GM21447 (cell line): Measurements from ENCODE around the gene IRX4.

Source experiments
- ATAC-seq: cut with Tn5 transposase; IDR thresholded peaks from one replicate; pipeline ENCODE4 v1.9.1; 2021; ENCODE audit not compliant: unreplicated experiment

The IRX4 gene

DNA sequence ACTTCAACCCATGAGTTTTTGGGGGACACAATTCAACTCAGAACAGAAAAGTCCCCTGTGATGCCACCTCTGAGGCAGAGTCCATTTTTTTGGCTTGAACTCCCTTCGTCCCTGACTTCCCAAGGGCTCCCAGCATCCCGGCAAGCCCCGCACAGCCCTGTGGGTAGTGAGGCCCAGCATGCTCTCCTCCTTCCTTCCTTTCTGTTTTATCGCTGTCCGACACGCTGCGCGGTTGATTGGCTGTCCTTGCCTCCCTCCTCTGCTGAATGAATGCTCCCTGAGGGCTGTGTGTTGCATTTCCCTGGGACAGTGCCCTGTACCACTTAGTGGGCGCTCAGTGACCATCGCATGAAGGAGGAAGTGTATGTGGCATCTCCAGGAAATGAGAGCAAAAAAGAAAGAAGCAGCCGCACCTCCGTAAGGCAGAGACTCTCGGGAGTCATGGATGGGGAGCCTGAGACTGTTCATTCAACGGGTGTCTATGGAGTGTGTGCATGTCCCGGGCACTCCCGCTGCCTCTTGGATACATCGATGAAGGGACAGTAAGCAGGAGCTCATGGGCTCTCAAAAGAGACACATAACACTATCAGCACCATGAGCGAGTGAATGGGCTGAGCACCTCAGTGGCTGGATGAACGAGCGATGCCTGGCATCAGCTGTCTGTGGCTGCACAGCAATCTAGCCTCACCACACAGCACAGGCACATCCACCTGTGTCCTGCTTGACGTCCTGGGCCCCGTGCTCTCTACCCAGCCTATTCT, 10.1 kb upstream of the IRX4 start:
- no peak for ATAC-seq

DNA sequence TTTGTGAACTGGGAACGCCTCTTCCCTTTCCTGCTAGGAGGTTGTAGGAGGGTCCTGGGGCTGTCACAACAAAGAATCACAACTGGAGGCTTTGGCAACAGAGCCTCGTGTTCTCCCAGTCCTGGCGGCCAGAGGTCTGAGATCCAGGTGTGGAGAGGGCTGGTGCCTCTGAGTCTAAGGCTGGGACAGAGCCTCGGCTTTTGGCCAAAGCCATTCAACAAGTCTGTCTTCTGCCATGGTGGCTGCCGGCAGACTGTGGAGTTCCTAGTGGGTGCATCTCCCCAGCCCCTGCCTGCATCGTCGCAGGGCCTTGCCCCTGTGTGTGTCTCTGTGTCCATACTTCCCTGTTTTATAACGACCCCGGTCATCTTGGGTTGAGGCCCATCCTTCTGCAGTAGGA, 9.5 kb upstream of the IRX4 start:
- ATAC-seq = no peak

- no peak for ATAC-seq
Observed at GRCh38 chr5:1891391-1891790, 8.7 kb upstream of the IRX4 start.

GRCh38 chr5:1890296-1890695, 7.6 kb upstream of the IRX4 start:
- ATAC-seq = no peak

GRCh38 chr5:1889321-1890065, 6.8 kb upstream of the IRX4 start:
- no peak for ATAC-seq

- no peak for ATAC-seq
Observed at GRCh38 chr5:1888541-1889251, 6.0 kb upstream of the IRX4 start.

- ATAC-seq = no peak
Observed at GRCh38 chr5:1887588-1888360, 5.0 kb upstream of the IRX4 start.

- ATAC-seq = no peak
Observed at GRCh38 chr5:1886846-1887587, 4.3 kb upstream of the IRX4 start.

- ATAC-seq = no peak
Observed at GRCh38 chr5:1885868-1886845, 3.4 kb upstream of the IRX4 start.

- no peak for ATAC-seq
Observed at GRCh38 chr5:1885404-1885755, 2.7 kb upstream of the IRX4 start.

DNA sequence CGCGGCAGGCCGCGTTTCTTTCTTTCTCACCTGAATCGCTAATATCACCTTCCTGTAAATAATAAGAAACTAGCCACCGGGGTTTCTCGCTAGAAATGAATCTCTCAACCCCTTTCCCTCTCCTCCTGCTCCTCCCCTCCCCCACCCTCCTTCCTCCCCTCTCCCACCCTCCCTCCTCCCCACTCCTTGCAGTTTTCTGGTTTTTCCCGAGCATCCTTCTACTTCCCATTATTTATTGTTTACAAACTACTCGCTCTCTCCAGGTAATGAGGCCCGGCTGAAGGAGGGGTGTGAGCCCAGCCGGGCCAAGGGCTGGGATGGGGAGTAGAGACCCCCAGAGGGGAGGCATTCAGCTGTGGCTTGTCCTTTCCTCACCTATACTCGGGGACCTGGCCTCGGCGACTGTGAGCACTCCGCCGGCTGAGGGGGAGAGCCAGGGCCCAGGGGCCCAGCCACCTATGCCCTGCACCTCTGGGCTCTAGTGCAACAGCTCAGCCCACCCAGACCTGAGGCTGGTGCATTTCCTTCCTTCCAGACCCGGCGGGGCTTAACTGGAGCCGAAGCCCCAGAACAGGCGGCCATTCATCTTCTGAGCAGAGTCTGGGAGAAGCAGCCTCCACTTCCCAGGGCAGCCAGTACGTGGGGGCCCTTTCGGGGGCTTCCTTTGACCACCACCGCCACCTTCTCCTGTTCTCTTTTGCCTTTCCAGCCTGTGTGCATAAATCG, 2.1 kb upstream of the IRX4 start:
- ATAC-seq = no peak

DNA sequence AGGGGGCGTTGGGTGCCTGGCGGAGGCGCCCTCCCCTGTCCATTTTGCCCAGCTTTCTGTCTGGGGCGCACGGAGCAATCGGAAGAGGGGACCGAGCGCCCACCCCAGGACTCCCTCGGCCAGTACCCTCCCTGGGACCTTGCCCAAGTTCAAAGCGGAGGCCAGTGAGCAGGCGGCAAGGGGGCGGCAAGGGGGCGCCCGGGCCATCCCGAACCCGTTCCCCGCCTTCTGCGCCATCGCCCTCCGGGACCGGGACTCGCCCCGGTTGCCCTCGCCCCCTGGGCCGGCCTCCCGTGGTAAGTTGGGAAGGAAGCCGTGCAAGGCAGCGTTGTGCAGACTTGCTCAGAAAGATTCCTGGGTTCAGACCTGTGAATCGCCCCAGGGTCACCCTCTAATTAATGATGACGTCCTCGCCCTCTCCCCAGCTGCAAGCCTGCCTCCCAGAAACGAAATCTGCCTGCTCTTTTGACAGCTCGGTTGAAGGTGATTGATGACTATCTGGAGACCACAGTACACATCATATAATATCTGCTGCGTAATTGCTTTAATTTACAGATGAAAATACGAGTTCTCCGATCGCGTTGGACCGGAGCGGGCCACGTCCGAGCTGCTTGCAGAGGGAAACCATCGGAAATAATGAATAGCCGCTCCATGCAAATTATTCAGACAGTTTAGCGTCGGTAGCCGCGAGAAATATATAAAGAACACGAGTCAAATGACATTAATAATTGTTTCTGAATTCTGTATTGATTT, 1.4 kb upstream of the IRX4 start:
- no peak for ATAC-seq

DNA sequence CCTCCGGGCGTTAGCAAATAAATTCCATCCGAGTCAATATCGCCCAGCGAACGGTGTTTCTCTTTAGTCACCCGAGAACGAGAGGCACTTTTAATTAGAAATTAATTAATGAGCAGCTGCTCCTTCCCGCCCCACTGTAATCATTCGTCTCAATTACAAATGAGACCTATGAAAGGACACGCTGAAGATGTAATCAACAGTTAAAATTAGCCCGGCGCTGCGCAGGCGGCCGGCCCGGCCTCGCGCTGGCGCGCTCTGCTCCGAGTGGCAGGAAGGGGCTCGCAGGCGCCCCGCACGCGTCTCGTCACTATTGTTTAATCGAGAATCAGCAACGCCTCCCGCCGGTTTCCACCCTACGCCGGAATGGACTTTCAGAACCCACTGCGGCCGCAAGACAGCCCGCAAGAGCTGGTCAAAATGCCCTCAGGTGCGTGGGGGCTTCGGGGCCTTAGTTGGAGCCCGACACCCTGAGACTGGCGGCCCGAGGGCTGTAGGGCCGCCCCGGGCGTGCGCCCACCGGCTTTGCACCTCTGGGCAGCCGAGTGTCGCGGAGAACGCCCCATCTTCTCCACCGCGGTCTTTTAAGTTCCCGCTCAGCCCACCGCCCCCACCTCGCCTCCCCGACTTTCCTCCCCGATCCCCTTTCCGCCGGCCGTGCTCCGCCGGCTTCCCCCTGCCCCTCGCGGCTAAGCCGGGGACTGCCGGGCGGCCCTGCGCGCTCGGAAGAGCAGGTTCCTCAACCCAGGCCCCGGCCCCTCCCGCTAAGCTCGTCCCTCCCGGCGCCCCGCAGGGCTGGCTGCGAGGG, 597 bp upstream of the IRX4 start:
- ATAC-seq = no peak

DNA sequence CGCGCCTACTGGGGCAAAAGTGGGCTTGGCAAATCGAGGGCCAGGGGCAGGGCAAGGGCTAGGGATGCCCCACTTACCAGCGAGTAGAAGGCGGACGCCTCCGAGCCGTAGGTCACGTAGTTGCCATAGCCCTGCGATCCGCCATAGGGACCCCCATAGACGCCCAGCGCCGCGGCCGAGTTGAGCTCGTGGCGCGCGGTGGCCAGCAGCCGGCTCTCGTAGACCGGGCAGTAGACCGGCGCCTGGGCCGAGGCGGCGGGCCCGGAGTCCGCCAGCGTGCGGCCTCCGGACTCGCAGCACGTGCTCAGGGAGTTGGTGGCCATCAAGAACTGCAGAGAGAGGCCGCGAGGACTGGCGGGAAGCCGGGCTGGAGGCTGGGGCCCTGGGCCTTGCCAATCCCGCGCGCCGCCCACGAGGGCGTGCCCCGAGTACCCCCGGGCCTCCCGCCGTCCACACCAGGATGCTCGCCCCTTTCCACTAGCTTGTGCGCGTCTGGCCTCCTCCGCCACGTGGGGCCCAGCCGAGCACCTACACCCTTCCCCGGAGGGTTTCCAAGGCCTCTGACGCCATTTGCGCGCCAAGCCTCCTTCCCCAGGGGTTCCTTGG, 891 bp downstream of the IRX4 start:
- ATAC-seq = no peak

- no peak for ATAC-seq
Observed at GRCh38 chr5:1881098-1881572, 1.6 kb downstream of the IRX4 start.

GRCh38 chr5:1880377-1881025, 2.2 kb downstream of the IRX4 start:
- ATAC-seq = no peak
